Neuron (in vitro differentiated cells): Measurements from ENCODE around the gene GRID1.
"Not testable (repeated sequence)": the region's sequence is repeated elsewhere in the genome, so short reads cannot be mapped to it uniquely, and the experiment has no call there.

Experiments used
- H2AFZ ChIP-seq: one replicate; pipeline ENCODE4 v1.6.1; 2013; ENCODE audit warnings: low read depth, mild to moderate bottlenecking, inconsistent platforms, low read length, moderate library complexity
- H3K27me3 ChIP-seq: one replicate; pipeline ENCODE4 v1.6.1; 2013; ENCODE audit warnings: low read length; ENCODE audit not compliant: insufficient read depth
- H3K36me3 ChIP-seq: one replicate; pipeline ENCODE4 v1.6.1; 2013; ENCODE audit warnings: low read length; ENCODE audit not compliant: insufficient read depth
- H3K4me1 ChIP-seq: one replicate; pipeline ENCODE4 v1.6.1; 2013; ENCODE audit warnings: low read length; ENCODE audit not compliant: insufficient read depth
- H3K4me3 ChIP-seq: 2 replicates; pipeline ENCODE4 v1.5.1; 2013; ENCODE audit warnings: mild to moderate bottlenecking, low read length, moderate library complexity
- H3K9me3 ChIP-seq: one replicate; pipeline ENCODE4 v1.6.1; 2013; ENCODE audit warnings: low read length

GRID1 gene

GRCh38 chr10:86182595-86182994 is 184.0 kb downstream of the GRID1 start:
- H3K27me3 ChIP-seq = peaks cover 5% of the 10 kb centered on the region
- H3K4me3 ChIP-seq = no peak overlapping the region
- no peaks in the 10 kb centered on the region for H3K4me1 ChIP-seq
- no peaks in the 10 kb centered on the region for H3K9me3 ChIP-seq
- no peak overlapping the region for H2AFZ ChIP-seq
- no peaks in the 10 kb centered on the region for H3K36me3 ChIP-seq

GRCh38 chr10:86182150-86182549 is 184.4 kb downstream of the GRID1 start:
- Histone ChIP-seq H3K4me1 (no peaks in the 10 kb centered on the region), H3K9me3 (no peaks in the 10 kb centered on the region), H3K36me3 (no peaks in the 10 kb centered on the region), H3K4me3 (no peak overlapping the region), H3K27me3 (peaks cover 5% of the 10 kb centered on the region), H2AFZ (no peak overlapping the region)

GRCh38 chr10:86180861-86181260 is 185.7 kb downstream of the GRID1 start:
- H3K27me3 ChIP-seq = peaks cover 5% of the 10 kb centered on the region
- no peak overlapping the region for H2AFZ ChIP-seq

GRCh38 chr10:86179961-86180360 is 186.6 kb downstream of the GRID1 start:
- Histone ChIP-seq H3K9me3 (no peaks in the 10 kb centered on the region), H2AFZ (no peak overlapping the region), H3K36me3 (no peaks in the 10 kb centered on the region), H3K27me3 (peaks cover 5% of the 10 kb centered on the region), H3K4me3 (no peak overlapping the region), H3K4me1 (no peaks in the 10 kb centered on the region)

More at GRCh38 chr10:86180861-86181260, 185.7 kb downstream of the GRID1 start:
- H3K4me1 ChIP-seq = no peaks in the 10 kb centered on the region
- H3K4me3 ChIP-seq = no peak overlapping the region
- no peaks in the 10 kb centered on the region for H3K36me3 ChIP-seq
- no peaks in the 10 kb centered on the region for H3K9me3 ChIP-seq

GRCh38 chr10:86179153-86179524 is 187.5 kb downstream of the GRID1 start:
- Histone ChIP-seq H3K9me3 (no peaks in the 10 kb centered on the region), H3K36me3 (no peaks in the 10 kb centered on the region), H3K4me3 (no peak overlapping the region), H2AFZ (no peak overlapping the region), H3K27me3 (peaks cover 5% of the 10 kb centered on the region), H3K4me1 (no peaks in the 10 kb centered on the region)

- Histone ChIP-seq H3K9me3 (no peaks in the 10 kb centered on the region), H3K4me1 (no peaks in the 10 kb centered on the region), H3K27me3 (peaks cover 5% of the 10 kb centered on the region), H3K36me3 (no peaks in the 10 kb centered on the region), H2AFZ (no peak overlapping the region), H3K4me3 (no peak overlapping the region)
Observed at GRCh38 chr10:86178401-86179152, 188.0 kb downstream of the GRID1 start.

- peaks cover 5% of the 10 kb centered on the region for H3K27me3 ChIP-seq
- no peaks in the 10 kb centered on the region for H3K4me1 ChIP-seq
- no peak overlapping the region for H2AFZ ChIP-seq
- H3K4me3 ChIP-seq = no peak overlapping the region
- no peaks in the 10 kb centered on the region for H3K36me3 ChIP-seq
- H3K9me3 ChIP-seq = no peaks in the 10 kb centered on the region
Observed at GRCh38 chr10:86177537-86178155, 188.9 kb downstream of the GRID1 start.

GRCh38 chr10:86176850-86177536 is 189.6 kb downstream of the GRID1 start:
- no peak overlapping the region for H3K4me3 ChIP-seq

GRCh38 chr10:86175476-86175875 is 191.1 kb downstream of the GRID1 start:
- H2AFZ ChIP-seq, H3K9me3 ChIP-seq, H3K36me3 ChIP-seq, H3K27me3 ChIP-seq, H3K4me1 ChIP-seq, H3K4me3 ChIP-seq: not testable (repeated sequence)

More at GRCh38 chr10:86176850-86177536, 189.6 kb downstream of the GRID1 start:
- Histone ChIP-seq H3K4me1 (no peaks in the 10 kb centered on the region), H3K27me3 (peaks cover 5% of the 10 kb centered on the region), H3K9me3 (no peaks in the 10 kb centered on the region), H3K36me3 (no peaks in the 10 kb centered on the region), H2AFZ (no peak overlapping the region)

- Histone ChIP-seq H2AFZ (no peak overlapping the region), H3K27me3 (no peaks in the 10 kb centered on the region), H3K36me3 (no peaks in the 10 kb centered on the region), H3K9me3 (no peaks in the 10 kb centered on the region), H3K4me3 (no peak overlapping the region), H3K4me1 (no peaks in the 10 kb centered on the region)
Observed at GRCh38 chr10:86172301-86172700, 194.3 kb downstream of the GRID1 start.

GRCh38 chr10:86170255-86171108 is 196.1 kb downstream of the GRID1 start:
- Histone ChIP-seq H3K9me3 (no peaks in the 10 kb centered on the region), H3K27me3 (no peaks in the 10 kb centered on the region), H3K4me3 (no peak overlapping the region), H3K36me3 (no peaks in the 10 kb centered on the region), H3K4me1 (no peaks in the 10 kb centered on the region), H2AFZ (no peak overlapping the region)

- no peaks in the 10 kb centered on the region for H3K4me1 ChIP-seq
- no peaks in the 10 kb centered on the region for H3K9me3 ChIP-seq
- no peak overlapping the region for H2AFZ ChIP-seq
- H3K27me3 ChIP-seq = no peaks in the 10 kb centered on the region
- no peaks in the 10 kb centered on the region for H3K36me3 ChIP-seq
- H3K4me3 ChIP-seq = no peak overlapping the region
Observed at GRCh38 chr10:86169506-86170254, 196.9 kb downstream of the GRID1 start.
